Tibial artery (tissue), 4 donors: Measurements from ENCODE around the gene FAXC.
"Not testable (repeated sequence)": the region's sequence is repeated elsewhere in the genome, so short reads cannot be mapped to it uniquely, and the experiment has no call there.

Experiments used
- DNase-seq, 2 donors: peaks; one replicate each; pipeline ENCODE4 v3.0.0-alpha.2; 2019
- H3K27ac ChIP-seq, 2 donors: fragments of 200-600 bp; sonication (generic) in 1 of 2; 1 replicate in 1 of 2; 2 replicates in 1 of 2; pipeline ENCODE4 v1.5.1; 2018 to 2019; ENCODE audit warnings: mild to moderate bottlenecking in 1 of 2
- H3K27me3 ChIP-seq, 2 donors: fragments of 200-600 bp; sonication (generic) in 1 of 2; one replicate each; pipeline versions ENCODE4 v1.5.1 to v1.6.0; 2016 to 2019
- H3K36me3 ChIP-seq, 3 donors: fragments of 200-600 bp; sonication (generic) in 2 of 3; one replicate each; pipeline ENCODE4 v1.5.1; 2016 to 2019; ENCODE audit warnings: mild to moderate bottlenecking in 2 of 3
- H3K4me1 ChIP-seq, 4 donors: fragments of 200-600 bp; sonication (generic) in 2 of 4; 1 replicate in 3 of 4; 2 replicates in 1 of 4; pipeline ENCODE4 v1.5.1; 2016 to 2019
- H3K4me3 ChIP-seq, 2 donors: fragments of 200-600 bp; sonication (generic) in 1 of 2; 1 replicate in 1 of 2; 2 replicates in 1 of 2; pipeline ENCODE4 v1.5.1; 2018 to 2019; ENCODE audit warnings: mild to moderate bottlenecking in 2 of 2
- H3K9me3 ChIP-seq, 3 donors: fragments of 200-600 bp; sonication (generic) in 1 of 3; one replicate each; pipeline ENCODE4 v1.5.1; 2016 to 2019
- intact Hi-C: fragments of 100-400 bp; cut with DNase I; formaldehyde crosslinking; loops from one replicate; pipeline ENCODE4 v1.15.0; 2023; ENCODE audit warnings: low total_unique reads
- TF ChIP-seq, protein P1 (sequence below), 2 experiments: fragments of 200-600 bp in 1 of 2; fragments of 450-650 bp in 1 of 2; IDR thresholded peaks; one replicate each; pipeline ENCODE4 v1.5.1; 2017 to 2019; ENCODE audit warnings: antibody characterized with exemption in 2 of 2, mild to moderate bottlenecking in 1 of 2, moderate library complexity in 1 of 2

The FAXC gene

DNA sequence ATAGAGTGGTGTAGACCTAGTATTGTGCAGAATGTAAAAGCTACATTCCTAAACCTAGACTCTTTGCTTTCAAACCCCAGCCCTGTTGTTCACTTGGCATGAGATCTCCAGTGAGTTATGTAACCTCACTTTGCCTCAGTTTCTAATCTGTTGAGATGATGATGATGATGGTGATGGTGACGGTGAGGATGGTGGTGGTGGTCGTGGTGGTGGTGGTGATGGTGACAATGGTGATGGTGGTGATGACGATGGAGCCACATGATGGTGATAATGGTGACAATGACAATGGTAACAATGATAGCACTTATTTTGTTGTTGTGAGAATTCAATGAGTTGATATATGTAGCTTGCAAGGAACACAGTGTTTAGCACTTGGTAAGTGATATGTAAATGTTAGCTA is 80.3 kb downstream of the FAXC start:
- intact Hi-C loops = no loop called here
- Histone ChIP-seq H3K4me1 (no peaks in the 10 kb centered on the region), H3K27me3 (no peaks in the 10 kb centered on the region), H3K9me3 (no peaks in the 10 kb centered on the region), H3K27ac (no peak overlapping the region), H3K4me3 (no peak overlapping the region), H3K36me3 (no peaks in the 10 kb centered on the region)
- TF ChIP-seq, protein P1, sequence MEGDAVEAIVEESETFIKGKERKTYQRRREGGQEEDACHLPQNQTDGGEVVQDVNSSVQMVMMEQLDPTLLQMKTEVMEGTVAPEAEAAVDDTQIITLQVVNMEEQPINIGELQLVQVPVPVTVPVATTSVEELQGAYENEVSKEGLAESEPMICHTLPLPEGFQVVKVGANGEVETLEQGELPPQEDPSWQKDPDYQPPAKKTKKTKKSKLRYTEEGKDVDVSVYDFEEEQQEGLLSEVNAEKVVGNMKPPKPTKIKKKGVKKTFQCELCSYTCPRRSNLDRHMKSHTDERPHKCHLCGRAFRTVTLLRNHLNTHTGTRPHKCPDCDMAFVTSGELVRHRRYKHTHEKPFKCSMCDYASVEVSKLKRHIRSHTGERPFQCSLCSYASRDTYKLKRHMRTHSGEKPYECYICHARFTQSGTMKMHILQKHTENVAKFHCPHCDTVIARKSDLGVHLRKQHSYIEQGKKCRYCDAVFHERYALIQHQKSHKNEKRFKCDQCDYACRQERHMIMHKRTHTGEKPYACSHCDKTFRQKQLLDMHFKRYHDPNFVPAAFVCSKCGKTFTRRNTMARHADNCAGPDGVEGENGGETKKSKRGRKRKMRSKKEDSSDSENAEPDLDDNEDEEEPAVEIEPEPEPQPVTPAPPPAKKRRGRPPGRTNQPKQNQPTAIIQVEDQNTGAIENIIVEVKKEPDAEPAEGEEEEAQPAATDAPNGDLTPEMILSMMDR (IDR thresholded peaks at IDR 0.05) = no peak
- DNase-seq = no peak

DNA sequence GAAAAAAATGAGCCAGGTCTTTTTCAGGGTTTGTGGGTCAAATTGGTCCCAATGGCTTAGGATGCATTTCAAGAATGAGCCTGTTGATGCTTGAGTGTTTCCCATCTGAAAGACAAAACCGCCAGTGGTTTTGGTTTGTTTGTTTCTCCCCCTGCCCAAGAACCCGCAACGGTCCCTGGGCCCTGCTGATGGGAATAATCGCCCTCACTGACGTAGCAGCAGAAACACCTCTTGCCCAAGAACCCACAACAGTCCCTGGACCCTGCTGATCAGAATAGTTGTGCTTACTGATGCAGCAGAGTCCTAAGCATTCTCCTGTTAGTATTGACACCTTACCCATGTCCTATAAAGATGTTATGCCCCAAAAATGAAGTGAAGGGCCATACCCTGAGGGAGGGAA is 82.5 kb downstream of the FAXC start:
- intact Hi-C loops, H3K27me3 ChIP-seq, H3K36me3 ChIP-seq, H3K4me1 ChIP-seq, DNase-seq, H3K4me3 ChIP-seq, H3K9me3 ChIP-seq, H3K27ac ChIP-seq: not testable (repeated sequence)

DNA sequence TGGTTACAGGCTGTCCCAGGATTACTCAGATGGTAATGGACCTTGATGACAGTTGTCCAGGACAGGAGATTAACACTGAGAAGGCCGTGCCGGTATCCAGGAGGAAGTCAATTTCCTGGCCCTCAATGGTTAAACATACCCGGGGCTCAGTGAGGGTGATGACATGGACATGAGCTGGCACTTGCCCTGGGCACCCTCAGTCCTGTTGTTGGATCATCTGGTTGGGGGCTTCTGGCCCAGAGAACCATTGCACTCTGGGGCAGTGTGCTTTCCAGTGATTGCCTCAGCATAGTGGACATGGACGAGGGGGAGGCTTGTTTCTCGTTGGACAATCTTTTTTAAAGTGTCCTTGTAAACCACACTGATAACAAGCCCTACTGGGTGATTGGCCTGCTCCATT is 84.0 kb downstream of the FAXC start:
- H3K4me1 ChIP-seq, H3K27ac ChIP-seq, intact Hi-C loops, H3K9me3 ChIP-seq, H3K27me3 ChIP-seq, DNase-seq, H3K36me3 ChIP-seq, H3K4me3 ChIP-seq: not testable (repeated sequence)

DNA sequence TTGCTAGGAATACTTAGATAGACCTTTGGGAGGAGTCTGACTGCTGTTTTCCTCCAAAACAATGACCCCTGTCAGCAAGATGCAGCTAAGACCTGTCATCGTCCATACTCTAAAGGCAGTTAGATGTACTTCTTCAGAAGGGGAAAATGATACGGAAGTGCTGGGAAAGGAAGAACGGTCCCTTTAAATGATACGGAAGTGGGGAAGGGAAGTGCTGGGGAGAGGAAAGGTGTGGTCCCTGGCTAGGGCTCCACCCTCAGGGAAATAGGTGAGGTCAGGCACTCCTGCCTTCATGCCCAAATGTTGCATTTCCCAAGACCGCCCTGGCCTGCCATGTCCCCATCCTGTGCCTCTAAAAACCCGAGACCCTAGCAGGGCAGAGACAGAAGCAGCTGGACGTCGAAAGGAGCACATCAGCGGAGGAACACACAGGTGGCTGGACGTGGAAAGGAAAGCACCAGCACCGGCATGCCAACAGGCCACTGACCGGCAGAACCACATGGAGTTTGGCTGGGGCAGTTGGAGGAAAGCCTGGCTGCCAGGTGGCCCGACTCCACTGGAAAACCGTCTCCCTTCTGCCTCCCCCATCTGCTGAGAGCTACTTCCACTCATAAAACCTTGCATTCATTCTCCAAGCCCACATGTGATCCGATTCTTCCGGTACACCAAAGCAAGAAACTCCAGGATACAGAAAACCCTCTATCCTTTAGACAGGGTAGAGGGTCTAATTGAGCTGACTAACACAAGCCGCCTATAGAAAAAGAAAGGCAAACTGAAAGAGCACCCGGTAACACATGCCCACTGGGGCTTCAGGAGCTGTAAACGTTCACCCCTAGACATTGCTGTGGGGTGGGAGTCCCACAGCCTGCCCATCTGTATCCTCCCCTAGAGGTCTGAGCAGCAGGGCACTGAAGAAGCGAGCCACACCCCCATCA is 94.6 kb downstream of the FAXC start:
- intact Hi-C loops = no loop called here
- no peaks in the 10 kb centered on the region for H3K36me3 ChIP-seq
- TF ChIP-seq, protein P1 (IDR thresholded peaks at IDR 0.05) = no peak
- no peak overlapping the region for H3K4me3 ChIP-seq
- no peaks in the 10 kb centered on the region for H3K4me1 ChIP-seq
- no peak for DNase-seq
- H3K27me3 ChIP-seq = no peaks in the 10 kb centered on the region
- no peak overlapping the region for H3K27ac ChIP-seq
- H3K9me3 ChIP-seq = no peaks in the 10 kb centered on the region

DNA sequence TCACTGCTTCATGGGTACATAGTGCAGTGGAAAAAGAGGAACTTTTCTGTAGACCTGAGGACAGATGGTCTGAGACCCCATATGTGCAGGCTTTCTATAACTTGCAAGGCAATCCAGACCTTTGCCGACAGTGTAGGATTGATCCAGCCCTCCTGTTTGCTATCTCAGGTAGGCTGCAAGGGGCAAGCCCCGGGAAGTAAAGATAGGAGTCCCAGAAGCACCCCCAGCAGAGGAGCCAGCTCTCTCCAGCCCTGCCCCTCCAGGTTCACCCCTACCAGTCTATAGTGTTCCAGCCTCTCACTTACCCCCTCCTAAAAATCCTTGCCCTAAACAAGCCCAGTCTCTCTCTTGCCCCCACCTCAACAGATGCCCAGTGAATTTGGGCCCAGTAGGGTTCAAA is 96.2 kb downstream of the FAXC start:
- no peak for DNase-seq
- intact Hi-C loops = no loop called here
- no peak overlapping the region for H3K27ac ChIP-seq
- H3K9me3 ChIP-seq = no peaks in the 10 kb centered on the region
- H3K4me1 ChIP-seq = no peaks in the 10 kb centered on the region
- H3K36me3 ChIP-seq = no peaks in the 10 kb centered on the region
- no peaks in the 10 kb centered on the region for H3K27me3 ChIP-seq
- TF ChIP-seq, protein P1 (IDR thresholded peaks at IDR 0.05) = no peak
- no peak overlapping the region for H3K4me3 ChIP-seq

DNA sequence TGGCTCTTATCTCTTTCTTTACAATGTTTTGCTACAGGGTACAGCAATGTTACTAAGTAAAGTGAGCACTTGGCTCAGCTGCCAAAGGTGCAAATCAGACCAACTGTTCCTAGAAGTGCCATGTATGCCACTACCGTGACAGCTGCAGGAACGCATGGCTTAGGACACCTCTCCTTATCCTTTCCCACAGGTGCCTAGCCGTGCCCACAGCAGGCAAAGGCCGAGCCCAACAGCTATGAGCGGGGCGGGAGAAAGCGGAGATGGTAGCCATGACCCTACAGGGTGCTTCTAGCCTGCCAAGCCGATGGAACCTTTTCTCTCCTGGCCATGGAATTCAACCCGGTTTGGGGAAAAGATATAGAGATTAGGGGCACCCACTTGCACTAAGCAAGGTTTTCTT is 97.1 kb downstream of the FAXC start:
- Histone ChIP-seq H3K9me3 (no peaks in the 10 kb centered on the region), H3K4me3 (no peak overlapping the region), H3K27ac (no peak overlapping the region), H3K4me1 (no peaks in the 10 kb centered on the region), H3K36me3 (no peaks in the 10 kb centered on the region), H3K27me3 (no peaks in the 10 kb centered on the region)
- intact Hi-C loops = no loop called here
- TF ChIP-seq, protein P1 (IDR thresholded peaks at IDR 0.05) = no peak
- DNase-seq = no peak
